CD14-positive monocyte (primary cell): ENCODE data around the gene EIF4E1B. TPM values are rescaled to one million over a fixed set of nuclear protein-coding genes. Genes with fewer than 3 reads are reported as not detected.
A peak's percentile ranks its signal among the peaks of the same experiment; 100 is the strongest.

Experiments used
- DNase-seq, 3 donors: peaks; one replicate each; pipeline ENCODE4 v3.0.0-alpha.2; 2011 to 2022
- H2AFZ ChIP-seq: 2 replicates; pipeline ENCODE4 v1.6.0; 2012; ENCODE audit warnings: mild to moderate bottlenecking, low read depth, low read length, inconsistent platforms; ENCODE audit not compliant: insufficient read depth, poor library complexity, severe bottlenecking
- H3K27ac ChIP-seq, 2 donors: 1 replicate in 1 of 2; 2 replicates in 1 of 2; pipeline ENCODE4 v1.5.1; 2012 to 2013; ENCODE audit warnings: low read length in 2 of 2, control low read depth in 1 of 2, inconsistent platforms in 1 of 2, low read depth in 1 of 2, mild to moderate bottlenecking in 1 of 2
- H3K27me3 ChIP-seq, 2 donors: one replicate each; pipeline versions ENCODE4 v1.6.0 to v1.6.1; 2011 to 2013; ENCODE audit warnings: low read length in 2 of 2; ENCODE audit not compliant: control insufficient read depth in 2 of 2, insufficient read depth in 2 of 2
- H3K36me3 ChIP-seq, 2 donors: replicated peaks in 1 of 2; 1 replicate in 1 of 2; 2 replicates in 1 of 2; pipeline versions ENCODE4 v1.5.1 to v1.6.1; 2012 to 2013; ENCODE audit warnings: low read length in 2 of 2, control low read depth in 1 of 2, inconsistent platforms in 1 of 2, mild to moderate bottlenecking in 1 of 2; ENCODE audit not compliant: insufficient read depth in 2 of 2, control insufficient read depth in 1 of 2
- H3K4me1 ChIP-seq, 2 donors: 1 replicate in 1 of 2; 2 replicates in 1 of 2; pipeline versions ENCODE4 v1.5.1 to v1.6.1; 2012 to 2013; ENCODE audit warnings: low read length in 2 of 2, control low read depth in 1 of 2, inconsistent platforms in 1 of 2, mild to moderate bottlenecking in 1 of 2, moderate library complexity in 1 of 2; ENCODE audit not compliant: insufficient read depth in 2 of 2, control insufficient read depth in 1 of 2
- H3K4me2 ChIP-seq: replicated peaks from 2 replicates; pipeline ENCODE3; 2012; ENCODE audit warnings: low read length, moderate library complexity, mild to moderate bottlenecking; ENCODE audit not compliant: poor library complexity, severe bottlenecking; ENCODE audit errors: extremely low read depth
- H3K4me3 ChIP-seq, 3 experiments: fragments of 200-600 bp in 1 of 3; sonication (generic) in 1 of 3; replicated peaks in 1 of 3; 1 replicate in 2 of 3; 2 replicates in 1 of 3; pipeline ENCODE4 v1.5.1; 2011 to 2013; ENCODE audit warnings: low read length in 3 of 3, mild to moderate bottlenecking in 3 of 3, control low read depth in 2 of 3, low read depth in 2 of 3, inconsistent platforms in 1 of 3, moderate library complexity in 1 of 3
- H3K79me2 ChIP-seq: 2 replicates; pipeline ENCODE4 v1.6.0; 2012; ENCODE audit warnings: mild to moderate bottlenecking, control low read depth, inconsistent platforms, low read length, moderate library complexity; ENCODE audit not compliant: insufficient read depth
- H3K9ac ChIP-seq: 2 replicates; pipeline ENCODE4 v1.6.0; 2017; ENCODE audit warnings: low read length, mild to moderate bottlenecking; ENCODE audit not compliant: insufficient read depth, poor library complexity, severe bottlenecking
- H3K9me3 ChIP-seq, 2 donors: replicated peaks in 1 of 2; 1 replicate in 1 of 2; 2 replicates in 1 of 2; pipeline versions ENCODE4 v1.5.1 to v1.6.1; 2012 to 2013; ENCODE audit warnings: low read length in 2 of 2, control low read depth in 1 of 2; ENCODE audit not compliant: control insufficient read depth in 1 of 2, insufficient read depth in 1 of 2
- H4K20me1 ChIP-seq: 2 replicates; pipeline ENCODE4 v1.6.0; 2012; ENCODE audit warnings: mild to moderate bottlenecking, low read length, control low read depth, moderate library complexity; ENCODE audit not compliant: insufficient read depth
- H3K27ac Mint-ChIP-seq, 7 donors: one replicate each; pipeline ENCODE4 v1.8.0; 2020; ENCODE audit warnings: mild to moderate bottlenecking in 7 of 7, mixed read lengths in 7 of 7, moderate library complexity in 6 of 7, inconsistent platforms in 2 of 7
- H3K27me3 Mint-ChIP-seq, 3 donors: one replicate each; pipeline ENCODE4 v1.8.0; 2021 to 2022; ENCODE audit warnings: low read depth in 3 of 3, mild to moderate bottlenecking in 3 of 3, mixed read lengths in 3 of 3, moderate library complexity in 3 of 3, inconsistent platforms in 1 of 3
- H3K36me3 Mint-ChIP-seq, 2 donors: one replicate each; pipeline ENCODE4 v1.8.0; 2020; ENCODE audit warnings: mixed read lengths in 2 of 2, inconsistent platforms in 1 of 2, mild to moderate bottlenecking in 1 of 2
- H3K4me1 Mint-ChIP-seq: one replicate; pipeline ENCODE4 v1.8.0; 2020; ENCODE audit warnings: mild to moderate bottlenecking, mixed read lengths
- H3K4me3 Mint-ChIP-seq, 2 donors: one replicate each; pipeline ENCODE4 v1.8.0; 2020; ENCODE audit warnings: mild to moderate bottlenecking in 2 of 2, mixed read lengths in 2 of 2, moderate library complexity in 1 of 2
- H3K9me3 Mint-ChIP-seq, 7 donors: one replicate each; pipeline ENCODE4 v1.8.0; 2020 to 2022; ENCODE audit warnings: mixed read lengths in 7 of 7, mild to moderate bottlenecking in 6 of 7, moderate library complexity in 6 of 7, inconsistent platforms in 2 of 7
- CTCF ChIP-seq: fragments of 200-600 bp; IDR thresholded peaks from one replicate; pipeline ENCODE4 v1.8.0; 2022; ENCODE audit warnings: antibody characterized with exemption, mild to moderate bottlenecking
- WGBS: methylation state at CpG from one replicate; pipeline ENCODE4 v1.1.5; 2013; ENCODE audit warnings: missing lambda C conversion rate; ENCODE audit not compliant: insufficient coverage; 5-methylcytosine and 5-hydroxymethylcytosine counted together
- intact Hi-C, 2 donors: fragments of 100-400 bp; cut with micrococcal nuclease; formaldehyde crosslinking; loops; one replicate each; pipeline versions ENCODE4 v1.15.0 to v1.15.1; 2023
- polyA plus RNA-seq, 3 donors: library from polyadenylated mRNA; depleted of rRNA in 1 of 3; unstranded in 2 of 3; stranded (reverse) in 1 of 3; fragments of 300-500 nt in 2 of 3; fragments of >200 nt in 1 of 3; fragmentation: Illumina TruSeq in 2 of 3; gene quantifications; 1 replicate in 2 of 3; 2 replicates in 1 of 3; pipeline ENCODE4 v1.2.3, GENCODE V29; 2012 to 2021

EIF4E1B gene
- polyA plus RNA-seq, 3 donors, result not detected

- Mint-ChIP-seq H3K27me3 (peaks cover 38 to 70% (median 47%) of the 10 kb centered on the region in 3 donors), H3K4me1 (peaks cover 10% of the 10 kb centered on the region), H3K9me3 (peaks cover 0 to 15% (median 6%) of the 10 kb centered on the region in 7 donors), H3K36me3 (peaks cover 3 to 7% of the 10 kb centered on the region in 2 donors), H3K4me3 (peak overlapping the region in 1 of 2 donors; percentile 36), H3K27ac (peak overlapping the region in 2 of 7 donors; percentile 8 to 73)
- no peak overlapping the region for H2AFZ ChIP-seq
- H3K4me2 ChIP-seq, result no peak overlapping the region
- 15% methylated on average over 9 of the region's 10 CpGs for WGBS
- H3K27me3 ChIP-seq, result peaks cover 15 to 40% of the 10 kb centered on the region in 2 donors
- H3K9me3 ChIP-seq, result no peaks in the 10 kb centered on the region
- no peaks in the 10 kb centered on the region for H3K36me3 ChIP-seq
- TF ChIP-seq CTCF, result no peak
- peak; percentile 44 to 58 (median 57) for DNase-seq
- no peak overlapping the region for H3K9ac ChIP-seq
- no peak overlapping the region for H3K4me3 ChIP-seq
- H4K20me1 ChIP-seq, result no peaks in the 10 kb centered on the region
- intact Hi-C loops, result no loop called here
- H3K79me2 ChIP-seq, result no peaks in the 10 kb centered on the region
- peaks cover 6% of the 10 kb centered on the region in 2 donors for H3K4me1 ChIP-seq
- no peak overlapping the region for H3K27ac ChIP-seq
Measured at GRCh38 chr5:176611435-176611834, 19.0 kb upstream of the EIF4E1B start.

GRCh38 chr5:176612008-176612407 is 18.5 kb upstream of the EIF4E1B start:
- Histone ChIP-seq H3K4me2 (no peak overlapping the region), H3K36me3 (no peaks in the 10 kb centered on the region), H3K4me1 (peaks cover 6% of the 10 kb centered on the region in 2 donors), H3K4me3 (no peak overlapping the region), H3K27ac (no peak overlapping the region), H4K20me1 (no peaks in the 10 kb centered on the region), H3K27me3 (peaks cover 15 to 45% of the 10 kb centered on the region in 2 donors), H3K9me3 (no peaks in the 10 kb centered on the region), H3K9ac (no peak overlapping the region), H3K79me2 (no peaks in the 10 kb centered on the region), H2AFZ (no peak overlapping the region)
- Mint-ChIP-seq H3K27ac (no peak overlapping the region), H3K4me1 (peaks cover 10% of the 10 kb centered on the region), H3K4me3 (peak overlapping the region in 1 of 2 donors; percentile 36), H3K36me3 (peaks cover 3 to 7% of the 10 kb centered on the region in 2 donors), H3K27me3 (peaks cover 43 to 72% (median 49%) of the 10 kb centered on the region in 3 donors), H3K9me3 (peaks cover 0 to 13% (median 6%) of the 10 kb centered on the region in 7 donors)
- DNase-seq, result no peak
- 86% methylated on average over 4 of the region's 6 CpGs for WGBS
- no peak for TF ChIP-seq CTCF
- intact Hi-C loops, result no loop called here
